ENCODE measurements around the gene VAMP5.

GRCh38 chr2:85594715-85595300 is 10.6 kb downstream of the VAMP5 start:
- TF ChIP-seq CTCF (IDR thresholded peaks at IDR 0.05) (no peak), POLR2A (IDR thresholded peaks at IDR 0.05) (no peak)
